ENCODE results near the gene PIMREG.

Gene PIMREG

DNA sequence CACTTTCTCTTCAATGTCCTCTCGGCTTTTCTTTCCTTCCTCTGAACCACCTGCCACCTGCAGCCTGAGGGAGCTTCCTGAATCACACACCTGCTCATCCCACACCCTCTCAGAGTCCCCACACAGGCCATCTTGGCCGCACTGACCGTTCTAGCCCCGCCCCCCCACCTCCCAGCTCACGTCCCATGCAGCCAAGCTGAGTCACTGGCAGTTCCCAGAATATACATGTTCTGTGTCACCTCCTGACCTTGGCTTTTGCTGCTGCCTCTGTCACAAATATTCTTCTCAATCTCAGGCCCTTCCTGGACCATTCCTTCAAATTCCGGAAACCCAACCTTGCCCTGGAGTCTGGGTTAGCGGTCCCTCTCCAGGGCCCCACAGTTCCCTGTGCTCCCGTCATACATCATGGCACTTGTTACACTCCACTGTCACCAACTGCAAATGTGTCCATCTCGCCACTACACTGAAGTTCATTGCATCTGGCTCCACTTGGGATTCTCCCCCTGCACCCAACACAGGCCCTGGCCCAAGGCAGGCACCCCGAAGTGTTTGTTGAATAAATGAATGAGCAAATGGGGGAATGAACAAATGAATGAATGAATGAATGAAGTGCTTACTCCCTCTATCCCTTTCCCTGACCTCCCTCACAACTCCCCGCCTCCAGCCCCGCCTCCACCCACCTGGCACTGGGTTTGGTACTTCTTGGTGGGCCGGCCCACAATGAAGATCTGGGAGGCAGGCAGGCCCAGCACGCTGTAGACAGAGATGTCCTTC is 12.8 kb downstream of the PIMREG start:
- in situ Hi-C loops (cut with HindIII; ENCODE audit: low pct_ligation_motif_present, low pct_unique_long_range_greater_than_20kb, low sequenced_read_pairs) = no loop called here
- peak; percentile 62 for DNase-seq

DNA sequence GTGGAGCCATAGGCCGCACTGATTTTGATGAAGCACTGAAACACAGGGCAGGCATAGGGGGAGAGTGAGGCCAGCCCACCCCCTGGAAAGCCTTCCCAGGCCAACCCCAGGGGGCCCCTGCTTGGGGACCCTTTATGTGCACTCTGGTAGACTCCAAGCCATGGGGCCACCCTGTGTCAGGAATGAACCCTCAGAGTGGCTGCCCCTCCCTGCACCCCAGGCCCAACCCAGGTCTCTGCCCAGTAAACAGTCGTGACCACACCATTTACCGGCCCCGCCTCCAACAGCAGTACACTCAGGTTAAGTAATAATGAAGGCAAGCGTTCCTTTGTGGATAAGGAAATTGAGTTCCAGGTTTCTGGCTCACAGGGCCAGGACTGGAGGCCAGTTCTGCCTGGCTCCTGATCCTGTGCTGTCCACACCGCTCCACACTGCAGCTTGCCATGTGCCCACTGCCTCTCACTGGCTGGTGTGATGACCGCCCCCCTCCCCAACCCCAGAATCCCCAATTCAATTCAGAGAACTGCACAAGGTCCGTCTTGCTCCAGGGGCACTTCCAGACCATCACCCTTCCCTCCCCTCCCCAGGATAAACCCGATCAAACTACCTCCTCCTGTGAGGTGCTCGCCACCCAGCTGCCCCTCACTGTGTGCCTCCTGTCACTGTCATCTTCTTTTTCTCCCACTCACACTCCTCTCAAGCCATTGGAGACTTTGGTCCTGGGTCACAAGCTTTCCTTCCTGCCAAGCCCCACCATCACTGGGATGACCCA is 13.6 kb downstream of the PIMREG start:
- in situ Hi-C loops (cut with HindIII; ENCODE audit: low pct_ligation_motif_present, low pct_unique_long_range_greater_than_20kb, low sequenced_read_pairs) = no loop called here
- DNase-seq = no peak

- in situ Hi-C loops (cut with HindIII; ENCODE audit: low pct_ligation_motif_present, low pct_unique_long_range_greater_than_20kb, low sequenced_read_pairs) = no loop called here
- no peak for DNase-seq
Measured at GRCh38 chr17:6458460-6458950, 14.2 kb downstream of the PIMREG start.

GRCh38 chr17:6460531-6461161 is 16.4 kb downstream of the PIMREG start:
- DNase-seq = no peak
- in situ Hi-C loops (cut with HindIII; ENCODE audit: low pct_ligation_motif_present, low pct_unique_long_range_greater_than_20kb, low sequenced_read_pairs) = no loop called here

GRCh38 chr17:6461246-6461645 is 17.0 kb downstream of the PIMREG start:
- DNase-seq = no peak
- in situ Hi-C loops (cut with HindIII; ENCODE audit: low pct_ligation_motif_present, low pct_unique_long_range_greater_than_20kb, low sequenced_read_pairs) = no loop called here

DNA sequence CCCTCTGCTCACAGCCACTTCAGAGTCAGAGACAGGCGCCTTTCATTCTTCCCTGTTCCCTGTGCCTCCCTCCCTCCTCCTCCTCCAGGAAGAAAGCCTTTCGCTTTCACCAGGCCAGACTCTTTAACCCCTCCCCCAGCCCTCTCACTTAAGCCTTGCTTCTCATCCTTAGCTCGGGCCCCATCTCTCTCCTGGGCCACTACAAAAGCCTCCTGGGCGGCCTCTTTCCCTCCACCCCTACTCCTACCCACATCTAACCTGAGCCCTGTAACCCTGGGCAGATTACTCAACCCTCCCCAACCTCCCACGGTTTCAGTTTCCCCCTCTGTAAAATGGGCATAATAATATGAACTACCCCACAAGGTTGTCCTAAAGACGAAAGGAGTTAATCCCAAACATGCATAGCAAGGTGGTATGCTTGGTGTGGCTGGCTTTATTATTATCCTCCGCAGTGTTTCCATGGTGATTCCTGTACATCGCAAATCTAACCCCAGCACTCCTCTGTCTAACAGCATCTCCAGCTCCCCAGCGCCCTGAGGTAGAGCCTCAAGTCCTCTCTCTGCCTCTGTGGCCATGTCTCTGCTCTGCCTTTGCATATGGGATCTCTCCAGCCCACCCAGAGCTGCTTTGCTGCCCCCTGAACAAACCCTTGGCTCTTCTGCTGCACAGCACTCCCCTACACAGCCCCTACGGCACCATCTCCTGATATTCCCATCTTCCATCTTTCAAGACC is 17.7 kb downstream of the PIMREG start:
- in situ Hi-C loops (cut with HindIII; ENCODE audit: low pct_ligation_motif_present, low pct_unique_long_range_greater_than_20kb, low sequenced_read_pairs) = no loop called here

DNA sequence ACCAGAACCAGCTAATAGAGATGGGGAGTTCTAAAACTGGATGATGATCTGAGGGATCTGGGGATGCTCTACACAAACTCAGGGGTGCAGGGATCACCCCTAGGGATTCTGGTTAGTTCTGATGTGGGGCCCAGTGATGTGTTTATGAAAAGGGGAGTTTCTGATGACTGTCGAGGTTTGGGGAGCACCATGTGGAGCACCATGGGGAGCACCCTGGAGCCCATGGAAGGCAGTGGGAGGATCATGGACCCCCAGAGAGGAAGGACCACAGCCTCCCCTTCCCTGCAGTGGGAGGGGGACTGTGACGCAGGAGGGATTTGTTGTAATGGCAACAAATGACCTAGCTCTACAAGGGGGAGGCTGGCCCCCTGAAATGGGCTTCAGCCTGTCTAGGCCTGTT is 18.4 kb downstream of the PIMREG start:
- DNase-seq = no peak
- in situ Hi-C loops (cut with HindIII; ENCODE audit: low pct_ligation_motif_present, low pct_unique_long_range_greater_than_20kb, low sequenced_read_pairs) = no loop called here

More for the DNA sequence above, 17.7 kb downstream of the PIMREG start:
- DNase-seq = no peak

- in situ Hi-C loops (cut with HindIII; ENCODE audit: low pct_ligation_motif_present, low pct_unique_long_range_greater_than_20kb, low sequenced_read_pairs) = no loop called here
- no peak for DNase-seq
Measured at GRCh38 chr17:6463616-6464445, 19.6 kb downstream of the PIMREG start.

DNA sequence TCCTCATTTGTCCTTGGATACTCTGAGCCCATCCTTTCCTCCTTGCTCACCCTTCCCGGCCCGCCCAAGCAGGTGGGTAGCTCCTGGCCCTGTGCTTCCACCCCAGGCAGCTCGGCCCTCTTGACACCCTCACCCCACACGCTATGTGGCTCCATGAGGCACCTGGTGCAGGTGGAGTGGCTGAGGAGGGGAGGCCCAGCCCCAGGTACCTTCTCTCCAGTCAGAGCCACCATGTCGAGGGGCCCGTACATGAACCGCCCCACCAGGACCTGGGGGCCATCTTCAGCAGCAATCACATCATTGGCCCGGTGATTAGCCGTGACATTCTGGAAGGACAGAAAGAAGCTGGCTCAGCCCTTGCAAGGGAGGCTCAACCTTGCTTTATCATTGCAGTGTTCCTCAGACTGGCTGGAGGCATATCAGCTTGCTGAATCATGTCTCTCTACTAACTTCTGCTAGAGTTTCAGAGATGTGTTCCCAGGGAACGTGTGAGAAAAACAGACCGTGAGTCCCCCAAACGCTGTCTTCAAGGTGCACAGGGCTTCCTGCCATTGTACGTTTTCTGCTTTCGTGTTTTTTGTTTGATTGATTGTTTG is 20.3 kb downstream of the PIMREG start:
- in situ Hi-C loops (cut with HindIII; ENCODE audit: low pct_ligation_motif_present, low pct_unique_long_range_greater_than_20kb, low sequenced_read_pairs) = no loop called here
- DNase-seq = no peak

DNA sequence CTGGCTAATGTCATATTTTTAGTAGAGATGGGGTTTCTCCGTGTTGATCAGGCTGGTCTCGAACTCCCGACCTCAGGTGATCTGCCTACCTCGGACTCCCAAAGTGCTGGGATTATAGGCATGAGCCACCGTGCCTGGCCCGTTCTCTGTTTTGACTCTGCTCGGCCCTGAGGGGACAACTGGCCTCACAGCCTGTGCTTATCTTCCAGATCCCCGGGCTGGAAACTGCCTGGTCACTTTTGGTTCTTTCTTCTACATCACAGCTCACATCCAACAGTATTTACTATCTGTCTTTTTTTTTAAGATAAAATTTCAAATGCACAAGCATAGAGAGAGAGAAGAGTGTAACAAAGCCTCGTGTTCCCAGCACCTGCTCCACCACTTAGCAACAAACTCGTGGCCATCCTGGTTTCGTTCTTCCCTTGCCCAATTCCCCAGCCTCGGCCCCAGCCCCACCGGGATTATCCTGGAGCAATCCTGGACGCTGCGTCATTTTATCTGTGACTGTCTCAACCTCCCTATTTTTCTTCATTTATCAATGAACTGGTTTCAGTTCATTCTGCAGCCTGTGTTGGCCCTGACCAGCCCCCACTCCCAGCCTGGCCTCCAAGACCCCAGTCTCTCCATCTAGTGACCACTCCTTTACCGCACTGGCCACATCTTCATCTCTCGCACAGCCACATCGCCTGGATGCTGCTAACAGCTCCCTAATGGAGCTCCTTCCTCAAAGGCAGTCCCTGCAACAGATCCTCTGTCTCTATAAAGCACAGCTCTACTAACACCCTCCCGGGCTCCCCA is 21.1 kb downstream of the PIMREG start:
- no peak for DNase-seq
- in situ Hi-C loops (cut with HindIII; ENCODE audit: low pct_ligation_motif_present, low pct_unique_long_range_greater_than_20kb, low sequenced_read_pairs) = no loop called here

DNA sequence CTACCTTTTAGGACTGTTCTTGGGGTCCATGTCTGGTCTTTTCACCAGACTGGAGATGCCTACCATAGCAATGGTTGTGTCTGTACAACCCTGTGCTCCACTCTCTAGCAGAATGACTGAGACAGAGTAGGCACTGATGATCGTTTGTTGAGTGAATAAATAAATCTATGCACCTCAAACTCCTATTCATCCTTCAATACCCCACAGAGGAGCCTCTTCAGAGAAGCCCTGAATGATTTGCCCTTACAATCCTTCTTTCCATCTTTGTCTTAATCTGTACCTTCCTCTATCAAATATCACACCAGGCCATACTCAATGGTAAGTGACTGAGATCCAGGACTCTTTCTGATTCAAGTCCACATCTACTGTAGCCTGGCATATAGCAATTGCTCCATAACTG is 23.3 kb downstream of the PIMREG start:
- in situ Hi-C loops (cut with HindIII; ENCODE audit: low pct_ligation_motif_present, low pct_unique_long_range_greater_than_20kb, low sequenced_read_pairs) = no loop called here
- no peak for DNase-seq

- no peak for DNase-seq
- in situ Hi-C loops (cut with HindIII; ENCODE audit: low pct_ligation_motif_present, low pct_unique_long_range_greater_than_20kb, low sequenced_read_pairs) = no loop called here
Measured at GRCh38 chr17:6468051-6468790, 24.0 kb downstream of the PIMREG start.

DNA sequence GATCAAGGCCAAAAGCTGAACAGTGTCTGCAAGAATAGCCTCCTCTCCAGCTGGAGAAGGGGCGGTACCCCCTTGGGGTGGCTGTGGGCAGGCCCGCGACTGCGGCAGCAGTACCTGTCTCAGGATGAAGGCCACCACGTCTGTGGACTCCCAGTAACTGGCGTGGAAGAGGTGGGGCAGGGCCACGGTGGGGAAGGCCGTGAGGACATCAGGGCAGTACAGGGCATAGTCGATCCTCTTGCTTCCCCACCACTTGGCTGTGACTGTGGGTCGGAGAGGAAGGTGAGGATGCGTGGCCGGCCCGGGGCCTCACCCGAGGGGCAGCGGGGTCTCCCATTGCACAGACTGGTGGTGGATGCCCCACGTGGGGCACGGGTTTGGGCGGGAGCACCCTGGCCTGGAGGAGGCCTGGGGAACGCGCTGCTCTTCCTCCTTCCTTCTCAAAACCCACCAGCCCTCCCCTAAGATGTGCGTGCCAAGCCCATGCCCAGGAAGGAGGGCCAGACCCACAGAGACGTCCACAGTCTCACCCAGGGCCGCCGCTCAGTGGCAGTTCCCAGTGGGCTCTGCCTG is 26.0 kb downstream of the PIMREG start:
- in situ Hi-C loops (cut with HindIII; ENCODE audit: low pct_ligation_motif_present, low pct_unique_long_range_greater_than_20kb, low sequenced_read_pairs) = no loop called here
- no peak for DNase-seq

- peak; percentile 15 for DNase-seq
- in situ Hi-C loops (cut with HindIII; ENCODE audit: low pct_ligation_motif_present, low pct_unique_long_range_greater_than_20kb, low sequenced_read_pairs) = no loop called here
Measured at GRCh38 chr17:6470751-6471521, 26.7 kb downstream of the PIMREG start.

Measured in ACHN (cell line).